Femur (tissue), 1 donor: ENCODE measurements around the gene TMEM209.
"Not testable (repeated sequence)": the region's sequence is repeated elsewhere in the genome, so short reads cannot be mapped to it uniquely, and the experiment has no call there.

ENCODE experiments used
- DNase-seq: peaks from one replicate; pipeline ENCODE4 v3.0.0-alpha.2; 2017

TMEM209 gene

GRCh38 chr7:130216750-130217149, 11.5 kb upstream of the TMEM209 start:
- no peak for DNase-seq

GRCh38 chr7:130216025-130216424, 10.8 kb upstream of the TMEM209 start:
- DNase-seq = no peak

DNA sequence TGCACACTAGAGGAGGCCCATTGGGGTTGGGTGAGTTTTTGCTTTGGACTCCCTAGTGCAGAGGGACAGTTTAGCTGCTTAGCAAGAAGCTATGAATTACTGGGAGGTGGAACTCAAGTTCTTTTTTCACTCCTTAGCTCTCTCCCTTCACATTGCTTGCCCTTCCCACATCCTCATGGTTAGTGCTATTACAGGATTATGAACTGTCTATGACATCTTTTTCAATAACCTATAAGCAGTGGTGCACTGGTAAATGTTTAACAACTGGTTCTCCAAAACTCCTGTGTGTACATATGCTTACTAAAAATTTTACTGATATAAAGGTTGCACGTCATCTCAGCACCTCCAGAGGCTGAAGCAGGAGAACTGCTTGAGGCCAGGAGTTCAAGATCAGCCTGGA, 8.6 kb upstream of the TMEM209 start:
- DNase-seq = no peak

- DNase-seq = no peak
Measured at GRCh38 chr7:130210181-130210935, 5.2 kb upstream of the TMEM209 start.

DNA sequence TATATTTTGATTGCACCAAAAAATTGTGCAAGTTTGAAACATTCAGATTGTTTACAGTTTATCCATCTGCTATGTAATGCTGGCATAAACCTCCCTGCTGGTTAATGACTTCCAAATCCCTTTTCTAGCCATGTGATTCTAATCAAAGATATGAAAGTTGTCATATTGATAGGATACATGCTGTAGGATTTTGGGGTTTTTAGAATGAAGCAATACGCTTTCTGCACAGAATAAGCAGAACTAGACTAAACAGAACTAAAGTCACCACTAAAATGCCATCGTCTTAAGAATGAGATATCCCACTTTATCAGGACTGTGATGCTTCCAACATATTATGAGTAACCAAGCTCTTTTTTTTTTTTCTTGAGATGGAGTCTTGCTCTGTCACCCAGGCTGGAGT, 3.3 kb upstream of the TMEM209 start:
- DNase-seq = no peak

DNA sequence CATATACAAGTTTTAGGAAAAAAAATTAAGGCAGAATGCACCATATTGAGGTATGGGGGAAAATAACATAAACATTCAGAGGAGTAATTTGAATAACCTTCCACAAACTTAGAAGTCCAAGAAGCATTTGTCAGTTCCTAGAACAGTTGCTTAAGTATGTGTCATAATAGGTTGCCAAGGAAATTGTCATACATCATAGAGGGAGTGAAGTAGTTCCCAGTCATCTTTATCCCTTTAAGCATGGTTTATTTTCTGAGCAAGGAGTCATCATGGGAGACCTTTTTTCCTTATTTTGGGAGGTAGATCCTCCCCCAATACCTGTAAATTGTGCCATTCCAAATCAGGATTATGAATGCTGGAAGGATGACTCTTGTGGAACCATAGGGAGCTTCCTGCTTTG, 2.4 kb upstream of the TMEM209 start, which contains the start of gene SSMEM1:
Gene SSMEM1, plus strand, starts transcription at position 219 of the 400 bp plus-strand sequence. Its CDS starts 51 bp downstream, at position 270.
- no peak for DNase-seq

GRCh38 chr7:130207033-130207432, 1.8 kb upstream of the TMEM209 start:
- no peak for DNase-seq

GRCh38 chr7:130201796-130202195, 3.4 kb downstream of the TMEM209 start:
- no peak for DNase-seq

- no peak for DNase-seq
Measured at GRCh38 chr7:130197094-130197493, 8.1 kb downstream of the TMEM209 start.

- no peak for DNase-seq
Measured at GRCh38 chr7:130196476-130196875, 8.7 kb downstream of the TMEM209 start.

DNA sequence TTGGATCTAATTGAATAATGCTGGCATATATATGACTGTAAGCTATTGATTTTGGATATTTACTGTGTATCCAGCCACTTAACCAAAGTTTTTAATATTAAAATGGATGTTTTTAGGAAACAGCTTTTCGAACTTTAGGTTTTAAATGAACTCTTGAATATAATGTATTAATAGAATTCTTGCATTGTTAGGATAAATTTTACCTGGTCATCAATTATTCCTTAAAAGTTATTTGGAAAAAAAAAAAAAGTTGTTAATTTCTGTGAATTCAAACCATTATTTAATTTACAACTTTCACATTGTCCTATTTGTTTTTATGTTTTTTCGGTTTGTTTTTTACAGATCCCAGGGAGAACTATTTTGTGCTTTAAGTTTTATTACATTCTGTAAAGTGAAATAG, 9.8 kb downstream of the TMEM209 start:
- DNase-seq = no peak

DNA sequence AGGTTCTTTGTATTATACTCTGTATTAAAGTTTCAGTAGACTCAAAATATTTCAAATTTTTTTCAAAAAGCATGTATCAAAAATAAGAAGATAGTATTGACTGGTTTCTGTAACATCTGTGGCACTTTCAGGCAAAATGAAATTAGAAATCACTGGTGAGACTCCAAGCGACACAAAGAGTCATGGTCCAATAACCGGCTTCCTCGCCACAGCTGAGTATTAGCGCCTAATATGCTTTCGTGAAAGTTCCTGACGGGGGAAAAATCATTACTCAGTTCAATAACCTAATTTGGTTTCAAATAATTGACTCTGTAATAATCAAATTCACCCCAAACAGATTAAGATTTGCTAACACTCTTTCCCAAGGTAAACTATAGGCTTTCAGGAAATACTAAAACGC, 13.4 kb downstream of the TMEM209 start:
- DNase-seq = no peak

GRCh38 chr7:130189343-130189742, 15.9 kb downstream of the TMEM209 start:
- no peak for DNase-seq

DNA sequence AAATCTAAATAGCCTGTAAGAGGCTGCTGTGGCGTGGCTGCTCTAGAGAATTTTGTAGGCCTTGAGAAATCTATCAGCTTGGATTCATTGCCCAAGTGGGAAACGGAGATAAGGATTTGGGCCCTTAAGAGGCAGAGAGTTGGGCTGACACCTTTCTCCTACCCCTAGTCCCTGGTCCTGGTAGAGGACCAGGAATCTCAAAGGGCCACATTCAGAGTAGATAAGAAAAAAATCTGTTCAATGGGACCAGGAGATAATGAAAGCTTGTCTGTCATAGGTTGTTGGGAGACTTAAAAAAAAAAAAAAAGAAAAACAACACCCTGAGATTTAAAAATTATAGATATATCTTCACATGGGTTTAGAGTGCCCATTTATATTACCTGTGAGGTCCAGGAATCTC, 17.8 kb downstream of the TMEM209 start:
- no peak for DNase-seq

DNA sequence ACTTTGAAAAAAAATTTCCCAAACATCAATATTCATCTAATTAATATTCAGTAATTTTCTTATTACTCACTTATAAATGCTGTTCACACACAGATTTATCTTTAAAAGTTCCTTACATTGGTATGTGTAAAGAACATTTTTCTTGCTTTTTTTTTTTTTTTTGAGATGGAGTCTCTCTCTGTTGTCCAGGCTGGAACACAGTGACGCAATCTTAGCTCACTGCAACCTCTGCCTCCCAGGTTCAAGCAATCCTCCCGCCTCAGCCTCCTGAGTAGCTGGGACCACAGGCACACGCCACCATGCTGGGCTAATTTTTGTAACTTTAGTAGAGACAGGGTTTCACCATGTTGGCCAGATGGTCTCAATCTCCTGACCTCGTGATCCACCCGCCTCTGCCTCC, 20.9 kb downstream of the TMEM209 start:
- DNase-seq = not testable (repeated sequence)

DNA sequence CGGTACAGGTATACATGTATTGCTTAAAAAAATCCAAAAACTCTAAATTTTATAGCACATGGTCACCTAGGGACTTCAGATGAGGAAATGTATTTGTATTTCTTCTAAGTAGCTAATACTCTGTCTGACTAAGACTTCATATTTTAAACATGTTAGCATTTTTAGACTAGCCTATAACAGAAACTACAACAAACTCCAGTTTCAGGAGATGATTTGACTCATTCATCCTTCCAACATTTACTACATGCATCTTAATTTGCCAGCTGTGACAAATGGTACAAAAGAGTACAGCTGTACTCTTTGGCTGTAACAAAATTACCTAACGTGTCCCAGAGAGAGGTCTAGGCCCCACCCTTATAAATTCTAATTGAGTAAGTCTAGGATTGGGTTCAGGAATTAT, 22.2 kb downstream of the TMEM209 start:
- no peak for DNase-seq

- no peak for DNase-seq
Measured at GRCh38 chr7:130181263-130181605, 24.0 kb downstream of the TMEM209 start.

DNA sequence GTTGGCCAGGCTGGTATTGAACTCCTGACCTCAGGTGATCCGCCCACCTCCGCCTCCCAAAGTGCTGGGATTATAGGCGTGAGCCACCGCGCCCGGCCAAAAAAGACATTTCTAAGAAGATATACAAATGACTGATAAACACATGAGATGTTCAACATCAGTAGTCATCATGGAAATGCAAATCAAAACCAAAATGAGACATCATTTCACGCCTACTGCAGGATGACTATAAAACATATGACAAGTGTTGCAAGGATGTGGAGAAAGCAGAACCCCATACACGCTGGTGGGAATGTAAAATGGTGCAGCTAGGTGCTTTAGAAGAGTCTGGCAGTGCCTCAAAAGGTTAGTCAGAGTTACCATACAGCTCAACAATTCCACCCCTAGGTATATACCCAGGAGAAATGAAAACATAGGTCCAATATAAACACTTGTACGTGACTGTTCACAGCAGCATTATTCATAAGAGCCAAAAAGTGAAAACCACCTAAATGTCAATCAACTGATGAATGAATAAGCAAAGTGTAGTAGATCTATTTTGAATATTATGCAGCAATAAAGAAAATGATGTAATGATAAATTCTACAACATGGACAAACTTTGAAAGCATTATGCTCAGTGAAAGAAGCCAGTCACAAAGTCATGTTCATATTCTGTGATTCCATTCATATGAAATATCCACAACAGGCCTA, 24.5 kb downstream of the TMEM209 start:
- DNase-seq = no peak

DNA sequence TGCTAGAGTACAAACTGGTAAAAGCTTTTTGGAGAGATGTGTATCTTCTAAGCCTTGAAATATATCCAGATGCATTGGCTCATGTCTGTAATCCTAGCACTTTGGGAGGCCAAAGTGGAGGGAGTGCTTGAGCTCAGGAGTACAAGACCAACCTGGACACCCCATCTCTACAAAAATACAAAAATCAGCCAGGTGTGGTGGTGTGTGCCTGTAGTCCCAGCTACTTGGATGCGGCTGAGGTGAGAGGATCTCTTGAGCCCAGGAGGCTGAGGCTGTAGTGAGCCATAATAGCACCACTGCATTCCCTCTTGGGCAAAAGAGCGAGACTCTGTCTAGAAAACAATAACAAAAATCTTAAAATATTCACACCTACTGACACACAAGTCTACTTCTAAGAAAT, 25.6 kb downstream of the TMEM209 start:
- DNase-seq = no peak

DNA sequence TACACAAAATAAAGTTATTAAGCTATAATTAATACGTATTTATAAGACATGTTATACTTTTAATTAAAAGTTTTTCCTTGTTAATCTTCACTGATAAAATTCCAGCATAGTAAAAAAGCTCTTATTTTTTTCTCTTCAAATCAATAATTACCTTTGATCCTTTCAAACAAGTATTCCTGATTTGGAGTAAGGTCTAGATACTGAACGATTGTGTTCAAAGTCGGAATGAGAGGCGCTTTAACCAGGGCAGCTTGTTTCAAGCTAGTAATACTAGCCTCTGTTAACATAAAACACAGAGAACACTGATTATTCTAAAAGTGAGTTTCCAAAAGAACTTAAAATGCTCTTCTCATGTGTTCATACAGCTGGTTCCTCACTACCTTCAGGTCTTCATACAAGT, 27.0 kb downstream of the TMEM209 start:
- no peak for DNase-seq

GRCh38 chr7:130174237-130174959, 30.8 kb downstream of the TMEM209 start:
- no peak for DNase-seq

DNA sequence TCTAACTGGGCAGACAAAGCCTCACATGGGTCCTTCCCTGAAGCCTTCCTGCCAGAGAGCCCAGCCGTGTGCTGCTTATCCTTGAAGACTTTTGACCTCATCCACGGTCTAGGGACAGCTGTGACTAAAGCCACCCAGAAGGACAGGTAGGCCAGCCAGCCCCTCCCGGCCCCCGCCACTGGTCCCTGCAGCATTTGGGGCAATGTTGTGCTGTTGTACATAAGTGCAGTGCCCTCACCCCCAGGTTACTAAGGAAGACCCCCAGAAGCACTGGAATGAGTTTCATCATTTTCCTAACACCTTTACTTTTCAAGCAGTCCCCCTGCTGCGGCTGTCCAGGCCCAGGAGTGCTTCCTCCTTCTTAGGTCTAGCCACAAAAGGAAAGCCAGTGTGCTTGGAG, 43.0 kb downstream of the TMEM209 start:
- DNase-seq = no peak

- DNase-seq = peak; percentile 59
Measured at GRCh38 chr7:130160455-130160854, 44.8 kb downstream of the TMEM209 start.

GRCh38 chr7:130160023-130160422, 45.2 kb downstream of the TMEM209 start:
- no peak for DNase-seq
